ENCODE data around the gene DHPS.

DNA sequence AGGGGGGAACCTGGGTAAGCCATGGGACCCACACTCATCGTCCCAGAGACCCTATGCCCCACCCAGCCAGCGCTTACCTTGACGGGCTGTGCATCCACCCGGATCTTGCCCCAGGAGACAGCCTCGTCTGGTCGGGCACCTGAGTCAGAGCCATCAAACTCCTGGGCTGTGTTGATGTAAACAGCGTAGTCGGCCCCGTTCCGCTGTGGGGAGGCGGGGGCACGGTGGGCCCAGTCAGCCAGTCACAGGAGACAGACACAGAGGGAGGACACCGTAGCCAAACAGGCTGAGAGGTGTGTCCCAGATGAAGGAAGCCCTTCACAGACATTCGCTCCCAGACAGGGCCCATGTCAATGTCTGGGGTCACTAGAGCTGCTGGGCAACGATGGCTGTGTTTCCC is 5.7 kb downstream of the DHPS start:
- TF ChIP-seq CTCF (IDR thresholded peaks at IDR 0.05): no peak
- TF ChIP-seq POLR2A (IDR thresholded peaks at IDR 0.05): no peak
